GM12865 (cell line): Measurements from ENCODE around the gene ROBO1.
"Not testable (repeated sequence)": the region's sequence is repeated elsewhere in the genome, so short reads cannot be mapped to it uniquely, and the experiment has no call there.

Source experiments
- DNase-seq: peaks from one replicate; pipeline ENCODE4 v3.0.0; 2010; ENCODE audit warnings: low read depth
- H3K4me3 ChIP-seq: 2 replicates; pipeline ENCODE4 v1.5.1; 2011; ENCODE audit warnings: mild to moderate bottlenecking, low read depth, low read length, control low read depth
- TF ChIP-seq, protein P1 (sequence below): IDR thresholded peaks from 2 replicates; pipeline ENCODE4 v1.5.1; 2011; ENCODE audit warnings: low read length, control low read depth, low read depth, inconsistent platforms; ENCODE audit not compliant: insufficient read depth; ENCODE audit errors: missing control alignments

Gene ROBO1

DNA sequence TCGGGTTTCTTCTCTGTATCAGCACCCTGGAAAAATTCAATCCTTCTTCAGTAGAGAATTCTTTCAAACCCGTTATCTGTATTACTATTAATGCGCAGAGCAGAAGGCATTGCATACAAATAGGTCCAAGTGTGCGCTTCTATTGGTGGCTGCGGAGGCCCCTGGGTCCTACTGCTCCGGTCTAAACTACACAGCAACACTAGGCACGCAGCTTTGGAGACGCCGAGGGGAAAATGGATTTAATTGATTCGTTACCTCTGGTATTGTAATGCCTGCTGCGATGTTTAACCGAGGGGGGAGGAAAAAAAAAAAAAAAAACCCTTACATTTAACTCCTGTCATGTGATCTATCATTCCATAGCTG is at the start of gene ROBO1:
Gene ROBO1 (minus strand): TSS at position 94 of the 363 bp plus-strand sequence.
- no peak for DNase-seq
- TF ChIP-seq, protein P1, sequence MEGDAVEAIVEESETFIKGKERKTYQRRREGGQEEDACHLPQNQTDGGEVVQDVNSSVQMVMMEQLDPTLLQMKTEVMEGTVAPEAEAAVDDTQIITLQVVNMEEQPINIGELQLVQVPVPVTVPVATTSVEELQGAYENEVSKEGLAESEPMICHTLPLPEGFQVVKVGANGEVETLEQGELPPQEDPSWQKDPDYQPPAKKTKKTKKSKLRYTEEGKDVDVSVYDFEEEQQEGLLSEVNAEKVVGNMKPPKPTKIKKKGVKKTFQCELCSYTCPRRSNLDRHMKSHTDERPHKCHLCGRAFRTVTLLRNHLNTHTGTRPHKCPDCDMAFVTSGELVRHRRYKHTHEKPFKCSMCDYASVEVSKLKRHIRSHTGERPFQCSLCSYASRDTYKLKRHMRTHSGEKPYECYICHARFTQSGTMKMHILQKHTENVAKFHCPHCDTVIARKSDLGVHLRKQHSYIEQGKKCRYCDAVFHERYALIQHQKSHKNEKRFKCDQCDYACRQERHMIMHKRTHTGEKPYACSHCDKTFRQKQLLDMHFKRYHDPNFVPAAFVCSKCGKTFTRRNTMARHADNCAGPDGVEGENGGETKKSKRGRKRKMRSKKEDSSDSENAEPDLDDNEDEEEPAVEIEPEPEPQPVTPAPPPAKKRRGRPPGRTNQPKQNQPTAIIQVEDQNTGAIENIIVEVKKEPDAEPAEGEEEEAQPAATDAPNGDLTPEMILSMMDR, result no peak
- H3K4me3 ChIP-seq, result no peak within 1 kb of the TSS

DNA sequence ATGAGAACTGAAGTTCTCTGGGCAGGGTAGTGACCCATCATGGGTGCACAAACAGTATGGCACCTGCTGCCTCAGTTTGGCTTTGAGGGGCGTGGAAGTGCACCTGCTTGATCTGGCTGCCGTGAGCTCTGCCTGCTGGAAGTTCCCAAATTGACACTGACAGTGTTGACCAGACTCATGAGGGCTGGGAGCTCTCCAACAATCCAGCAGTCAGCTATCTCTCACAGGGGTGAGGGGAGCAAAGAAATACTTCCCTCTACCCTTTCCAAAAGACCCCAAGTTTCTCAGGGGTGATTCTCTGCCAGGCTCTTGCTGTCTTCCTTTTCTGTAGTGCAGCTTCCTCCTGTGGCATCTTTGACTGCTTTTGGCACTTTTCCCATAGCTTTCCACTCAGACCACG is 49.4 kb upstream of the ROBO1 start:
- DNase-seq, result no peak
- H3K4me3 ChIP-seq, result no peak overlapping the region
- TF ChIP-seq, protein P1, result no peak

DNA sequence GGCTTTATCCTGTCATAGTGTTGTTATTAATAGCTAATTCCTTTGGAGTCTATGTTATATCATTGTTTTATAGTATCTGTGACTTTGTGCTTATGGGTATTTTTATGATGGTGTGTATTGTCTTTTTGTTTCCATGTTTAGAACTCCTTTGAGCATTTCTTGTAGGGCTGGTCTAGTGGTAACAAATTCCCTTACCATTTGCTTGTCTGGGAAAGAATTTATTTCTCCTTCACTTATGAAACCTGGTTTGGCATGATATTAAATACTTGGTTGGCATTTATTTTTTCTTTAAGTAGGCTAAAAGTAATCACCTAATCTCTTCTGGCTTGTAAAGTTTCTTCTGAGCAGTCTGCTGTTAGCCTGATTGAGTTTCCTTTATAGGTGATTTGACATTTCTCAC is 47.7 kb upstream of the ROBO1 start:
- DNase-seq, result no peak
- no peak overlapping the region for H3K4me3 ChIP-seq
- TF ChIP-seq, protein P1, result no peak

DNA sequence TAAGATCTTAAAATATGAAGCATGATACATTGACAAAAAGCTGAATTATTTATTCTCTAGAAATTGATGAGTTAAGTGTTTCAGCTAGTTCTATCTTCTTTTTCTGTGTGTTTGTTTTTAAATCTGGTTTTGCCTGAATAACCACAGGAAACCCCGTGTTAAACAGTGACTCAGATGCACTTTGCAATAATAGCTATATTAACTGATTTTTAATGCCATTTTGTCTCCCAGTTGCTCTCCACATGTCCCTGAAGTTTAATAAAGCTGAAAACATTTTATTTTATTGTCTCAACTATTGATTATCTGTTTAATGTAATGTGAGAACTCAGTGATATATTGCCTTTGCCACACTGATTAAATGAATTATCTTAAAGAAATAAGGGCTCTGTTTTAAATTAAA is 42.8 kb upstream of the ROBO1 start:
- no peak for DNase-seq
- H3K4me3 ChIP-seq, result no peak overlapping the region
- TF ChIP-seq, protein P1, result no peak

DNA sequence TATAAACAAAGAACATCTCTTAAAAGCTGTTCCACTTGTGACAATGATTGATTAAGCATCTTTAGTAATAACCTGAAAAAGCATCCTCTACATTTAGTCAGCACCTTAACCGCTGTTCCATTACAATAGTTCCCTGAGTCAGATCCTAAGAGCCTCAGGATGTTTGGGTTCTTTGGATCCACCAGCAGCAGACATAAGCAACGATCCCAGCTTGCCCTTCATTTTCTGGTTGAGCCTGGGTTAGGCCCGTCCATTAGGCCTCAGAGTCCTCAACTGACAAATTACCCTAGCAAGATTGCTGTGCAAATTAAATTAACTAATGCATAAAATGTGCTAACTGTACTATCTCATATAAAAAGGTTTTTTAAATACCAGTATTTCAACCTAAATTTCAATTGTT is 42.3 kb upstream of the ROBO1 start:
- DNase-seq, result no peak
- no peak overlapping the region for H3K4me3 ChIP-seq
- TF ChIP-seq, protein P1, result no peak

DNA sequence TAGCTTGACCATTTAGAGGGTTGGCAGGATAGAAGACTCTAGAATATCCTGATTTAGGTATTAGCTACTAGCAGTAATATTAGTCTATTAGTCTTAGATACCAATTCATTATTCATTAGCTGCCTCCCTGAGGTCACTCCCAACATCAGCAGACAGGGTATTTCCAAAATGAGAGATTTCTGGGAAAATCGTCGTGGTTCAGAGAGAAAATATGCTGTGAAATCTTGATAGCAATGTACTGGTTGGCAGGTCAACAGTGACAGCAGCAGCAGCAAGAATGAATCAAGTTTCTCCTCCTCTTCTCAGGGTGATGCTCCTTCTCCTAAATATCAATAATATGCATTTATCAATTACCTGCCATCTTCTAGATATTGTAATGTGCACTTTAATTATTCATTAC is 41.3 kb upstream of the ROBO1 start:
- H3K4me3 ChIP-seq, result no peak overlapping the region
- TF ChIP-seq, protein P1, result no peak
- DNase-seq, result no peak

DNA sequence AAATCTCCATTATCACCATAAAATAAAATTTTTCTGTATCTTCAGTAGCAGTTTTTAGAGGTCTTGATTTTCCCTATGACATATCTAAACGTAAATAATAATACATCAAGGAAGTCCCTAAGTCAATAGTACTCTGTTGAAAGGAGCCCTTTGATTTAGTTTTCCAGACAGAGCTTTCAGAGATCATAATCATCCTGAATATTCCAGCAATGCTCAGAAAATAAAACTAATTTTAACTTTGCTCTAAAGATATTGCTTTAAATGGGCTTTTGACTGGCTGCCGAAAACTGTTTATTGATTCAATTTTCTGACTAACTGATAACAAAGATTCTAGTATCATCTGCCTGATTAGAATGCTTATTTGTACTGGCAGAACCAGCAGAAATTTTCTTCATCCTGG is 40.7 kb upstream of the ROBO1 start:
- H3K4me3 ChIP-seq, result no peak overlapping the region
- DNase-seq, result no peak
- TF ChIP-seq, protein P1, result no peak

DNA sequence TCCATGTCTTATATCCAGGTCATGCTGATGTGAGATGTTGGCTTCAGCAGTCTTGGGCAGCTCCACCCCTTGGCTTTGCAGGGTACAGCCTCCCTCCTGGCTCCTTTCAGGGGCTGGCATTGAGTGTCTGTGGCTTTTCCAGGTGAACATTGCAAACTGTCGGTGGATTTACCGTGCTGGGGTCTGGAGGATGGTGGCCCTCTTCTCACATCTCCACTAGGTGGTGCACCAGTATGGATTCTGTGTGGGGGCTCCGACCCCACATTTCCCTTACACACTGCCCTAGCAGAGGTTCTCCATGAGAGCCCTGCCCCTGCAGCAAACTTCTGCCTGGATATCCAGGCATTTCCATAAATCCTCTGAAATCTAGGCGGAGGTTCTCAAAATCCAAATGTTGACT is 22.4 kb upstream of the ROBO1 start:
- not testable (repeated sequence) for H3K4me3 ChIP-seq, DNase-seq
